Progenitor cell of endocrine pancreas (in vitro differentiated cells): Measurements from ENCODE around the gene VPS52. TPM values are rescaled to one million over a fixed set of nuclear protein-coding genes. Genes with fewer than 3 reads are reported as not detected.

Experiments used
- DNase-seq: peaks from one replicate; pipeline ENCODE4 v3.0.0; 2021; ENCODE audit warnings: low spot score; ENCODE audit not compliant: unreplicated experiment
- H3K27ac Mint-ChIP-seq: 2 replicates; pipeline ENCODE4 v1.8.0; 2021; ENCODE audit warnings: mild to moderate bottlenecking, moderate library complexity, mixed read lengths
- H3K27me3 Mint-ChIP-seq: 2 replicates; pipeline ENCODE4 v1.8.0; 2021; ENCODE audit warnings: mixed read lengths
- H3K36me3 Mint-ChIP-seq: 2 replicates; pipeline ENCODE4 v1.8.0; 2022; ENCODE audit warnings: mixed read lengths; ENCODE audit not compliant: insufficient read depth
- H3K4me1 Mint-ChIP-seq: 2 replicates; pipeline ENCODE4 v1.8.0; 2021; ENCODE audit warnings: low read depth, mixed read lengths
- H3K4me3 Mint-ChIP-seq: 2 replicates; pipeline ENCODE4 v1.8.0; 2021; ENCODE audit warnings: low read depth, mild to moderate bottlenecking, moderate library complexity, mixed read lengths
- H3K9me3 Mint-ChIP-seq: 2 replicates; pipeline ENCODE4 v1.8.0; 2021; ENCODE audit warnings: low read depth, mixed read lengths
- CTCF ChIP-seq: fragments of 200-600 bp; sonication (generic); IDR thresholded peaks from one replicate; pipeline ENCODE4 v1.5.0; 2021; ENCODE audit warnings: antibody characterized with exemption, mild to moderate bottlenecking; ENCODE audit not compliant: unreplicated experiment
- long read RNA-seq: library from polyadenylated mRNA; unstranded; transcript quantifications from one replicate; pipeline ENCODE4 v2.0.0, GENCODE V29; 2020
- total RNA-seq: library from RNA; stranded (reverse); gene quantifications from 2 replicates; pipeline ENCODE4 v1.2.1, GENCODE V29; 2021

VPS52 gene
- total RNA-seq: 77.2 and 81.7 TPM in 2 replicates
- long read RNA-seq, transcript VPS52-212 (20 exons, 2,960 nt): major isoform, 100 of 141 reads
- long read RNA-seq, partial matches to known transcripts: 5 of 141 reads
- long read RNA-seq, other reads (novel, unspliced or antisense): 36 of 141 reads

- peak within 1 kb of the TSS; percentile 100 for H3K4me3 Mint-ChIP-seq
- peaks cover 24% of the 10 kb centered on the region for H3K36me3 Mint-ChIP-seq
- H3K4me1 Mint-ChIP-seq: peaks cover 32% of the 10 kb centered on the region
- peak within 1 kb of the TSS; percentile 99 for H3K27ac Mint-ChIP-seq
- no peak for TF ChIP-seq CTCF
- H3K9me3 Mint-ChIP-seq: no peaks in the 10 kb centered on the region
- H3K27me3 Mint-ChIP-seq: no peaks in the 10 kb centered on the region
- DNase-seq: peak; percentile 74
Observed at GRCh38 chr6:33271468-33272274, at the start of gene VPS52, which contains the start of gene RPS18. Gene VPS52, minus strand, starts transcription at chr6:33271876. Its CDS starts 201 bp downstream, at chr6:33271675. Gene RPS18, plus strand, starts transcription at chr6:33272075. Its CDS starts 45 bp downstream, at chr6:33272120.

- no peaks in the 10 kb centered on the region for H3K27me3 Mint-ChIP-seq
- H3K4me3 Mint-ChIP-seq: peak overlapping the region; percentile 64
- H3K36me3 Mint-ChIP-seq: peaks cover 24% of the 10 kb centered on the region
- H3K27ac Mint-ChIP-seq: peak overlapping the region; percentile 87
- DNase-seq: no peak
- no peaks in the 10 kb centered on the region for H3K9me3 Mint-ChIP-seq
- peaks cover 36% of the 10 kb centered on the region for H3K4me1 Mint-ChIP-seq
- no peak for TF ChIP-seq CTCF
Observed at GRCh38 chr6:33321227-33321626, 49.6 kb upstream of the VPS52 start.

GRCh38 chr6:33320315-33321181 is 48.9 kb upstream of the VPS52 start:
- no peaks in the 10 kb centered on the region for H3K9me3 Mint-ChIP-seq
- DNase-seq: no peak
- peak overlapping the region; percentile 85 for H3K27ac Mint-ChIP-seq
- no peaks in the 10 kb centered on the region for H3K27me3 Mint-ChIP-seq
- H3K4me3 Mint-ChIP-seq: peak overlapping the region; percentile 64
- H3K36me3 Mint-ChIP-seq: peaks cover 26% of the 10 kb centered on the region
- TF ChIP-seq CTCF: no peak
- peaks cover 36% of the 10 kb centered on the region for H3K4me1 Mint-ChIP-seq

GRCh38 chr6:33319939-33320314 is 48.3 kb upstream of the VPS52 start:
- H3K4me3 Mint-ChIP-seq: peak overlapping the region; percentile 64

More at GRCh38 chr6:33319939-33320314, 48.3 kb upstream of the VPS52 start:
- no peak for DNase-seq
- Mint-ChIP-seq H3K27ac (peak overlapping the region; percentile 85), H3K4me1 (peaks cover 37% of the 10 kb centered on the region), H3K9me3 (no peaks in the 10 kb centered on the region), H3K27me3 (no peaks in the 10 kb centered on the region), H3K36me3 (peaks cover 26% of the 10 kb centered on the region)
- TF ChIP-seq CTCF: no peak
